GM08714 (cell line): ENCODE data around the gene ARHGAP31.
"Not testable (repeated sequence)": the region's sequence is repeated elsewhere in the genome, so short reads cannot be mapped to it uniquely, and the experiment has no call there.

Experiments
- H3K4me3 ChIP-seq: fragments of 200-500 bp; sonication (Bioruptor generic); 2 replicates; pipeline ENCODE4 v1.5.1; 2014; ENCODE audit warnings: mild to moderate bottlenecking, low read length, inconsistent platforms
- ZNF274 ChIP-seq: IDR thresholded peaks from 2 replicates; pipeline ENCODE4 v1.6.1; 2012; ENCODE audit warnings: mild to moderate bottlenecking, low read depth, low read length

The ARHGAP31 gene, protein sequence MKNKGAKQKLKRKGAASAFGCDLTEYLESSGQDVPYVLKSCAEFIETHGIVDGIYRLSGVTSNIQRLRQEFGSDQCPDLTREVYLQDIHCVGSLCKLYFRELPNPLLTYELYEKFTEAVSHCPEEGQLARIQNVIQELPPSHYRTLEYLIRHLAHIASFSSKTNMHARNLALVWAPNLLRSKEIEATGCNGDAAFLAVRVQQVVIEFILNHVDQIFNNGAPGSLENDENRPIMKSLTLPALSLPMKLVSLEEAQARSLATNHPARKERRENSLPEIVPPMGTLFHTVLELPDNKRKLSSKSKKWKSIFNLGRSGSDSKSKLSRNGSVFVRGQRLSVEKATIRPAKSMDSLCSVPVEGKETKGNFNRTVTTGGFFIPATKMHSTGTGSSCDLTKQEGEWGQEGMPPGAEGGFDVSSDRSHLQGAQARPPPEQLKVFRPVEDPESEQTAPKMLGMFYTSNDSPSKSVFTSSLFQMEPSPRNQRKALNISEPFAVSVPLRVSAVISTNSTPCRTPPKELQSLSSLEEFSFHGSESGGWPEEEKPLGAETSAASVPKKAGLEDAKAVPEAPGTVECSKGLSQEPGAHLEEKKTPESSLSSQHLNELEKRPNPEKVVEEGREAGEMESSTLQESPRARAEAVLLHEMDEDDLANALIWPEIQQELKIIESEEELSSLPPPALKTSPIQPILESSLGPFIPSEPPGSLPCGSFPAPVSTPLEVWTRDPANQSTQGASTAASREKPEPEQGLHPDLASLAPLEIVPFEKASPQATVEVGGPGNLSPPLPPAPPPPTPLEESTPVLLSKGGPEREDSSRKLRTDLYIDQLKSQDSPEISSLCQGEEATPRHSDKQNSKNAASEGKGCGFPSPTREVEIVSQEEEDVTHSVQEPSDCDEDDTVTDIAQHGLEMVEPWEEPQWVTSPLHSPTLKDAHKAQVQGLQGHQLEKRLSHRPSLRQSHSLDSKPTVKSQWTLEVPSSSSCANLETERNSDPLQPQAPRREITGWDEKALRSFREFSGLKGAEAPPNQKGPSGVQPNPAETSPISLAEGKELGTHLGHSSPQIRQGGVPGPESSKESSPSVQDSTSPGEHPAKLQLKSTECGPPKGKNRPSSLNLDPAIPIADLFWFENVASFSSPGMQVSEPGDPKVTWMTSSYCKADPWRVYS (N-terminal part only)

GRCh38 chr3:119293871-119294695 lies at the start of gene ARHGAP31:
ARHGAP31 (plus strand) TSS chr3:119294383; CDS start chr3:119294905, 522 bp downstream.
- no peak for TF ChIP-seq ZNF274
- peak within 1 kb of the TSS; percentile 81 for H3K4me3 ChIP-seq

DNA sequence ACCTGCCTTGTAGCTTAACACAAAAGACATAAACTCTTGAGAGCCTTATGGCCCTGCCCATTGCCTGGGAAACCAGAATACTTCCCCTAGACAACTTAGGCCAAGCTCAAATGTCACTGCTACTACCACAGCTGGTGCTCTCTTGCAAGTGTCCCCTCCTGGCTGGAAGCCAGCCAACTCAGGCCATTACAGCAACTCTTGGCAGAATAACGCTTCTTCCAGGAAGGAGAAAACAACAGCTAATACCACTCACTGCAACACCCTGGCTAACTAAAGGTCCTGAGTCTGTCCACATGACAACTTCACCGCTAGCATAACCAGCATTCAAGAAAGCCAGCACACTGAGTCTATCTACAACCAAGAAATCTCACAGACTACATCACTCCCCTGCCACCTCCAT lies 48.4 kb upstream of the ARHGAP31 start:
- no peak for TF ChIP-seq ZNF274
- H3K4me3 ChIP-seq = no peak overlapping the region

GRCh38 chr3:119255214-119255613 lies 39.0 kb upstream of the ARHGAP31 start:
- TF ChIP-seq ZNF274 = no peak
- H3K4me3 ChIP-seq = no peak overlapping the region

DNA sequence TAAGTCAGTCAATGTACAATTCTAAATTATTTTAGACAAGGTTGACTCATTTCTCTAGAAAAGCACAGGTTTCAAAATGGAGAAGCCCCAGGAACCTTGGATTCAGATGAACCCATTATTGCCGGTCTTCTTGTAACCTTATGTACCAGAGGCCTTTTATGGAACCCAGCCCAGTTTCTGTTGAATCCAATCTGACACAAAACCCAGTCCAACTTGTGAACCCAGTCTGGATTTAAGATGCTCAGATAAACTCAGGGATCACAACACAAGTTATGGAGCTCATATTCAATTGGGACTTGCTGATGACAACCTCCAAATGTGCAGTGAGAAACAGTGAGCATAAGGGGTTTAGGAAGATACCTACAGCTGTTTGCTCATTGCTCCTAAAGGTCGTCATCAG lies 37.1 kb upstream of the ARHGAP31 start:
- H3K4me3 ChIP-seq = no peak overlapping the region
- no peak for TF ChIP-seq ZNF274

DNA sequence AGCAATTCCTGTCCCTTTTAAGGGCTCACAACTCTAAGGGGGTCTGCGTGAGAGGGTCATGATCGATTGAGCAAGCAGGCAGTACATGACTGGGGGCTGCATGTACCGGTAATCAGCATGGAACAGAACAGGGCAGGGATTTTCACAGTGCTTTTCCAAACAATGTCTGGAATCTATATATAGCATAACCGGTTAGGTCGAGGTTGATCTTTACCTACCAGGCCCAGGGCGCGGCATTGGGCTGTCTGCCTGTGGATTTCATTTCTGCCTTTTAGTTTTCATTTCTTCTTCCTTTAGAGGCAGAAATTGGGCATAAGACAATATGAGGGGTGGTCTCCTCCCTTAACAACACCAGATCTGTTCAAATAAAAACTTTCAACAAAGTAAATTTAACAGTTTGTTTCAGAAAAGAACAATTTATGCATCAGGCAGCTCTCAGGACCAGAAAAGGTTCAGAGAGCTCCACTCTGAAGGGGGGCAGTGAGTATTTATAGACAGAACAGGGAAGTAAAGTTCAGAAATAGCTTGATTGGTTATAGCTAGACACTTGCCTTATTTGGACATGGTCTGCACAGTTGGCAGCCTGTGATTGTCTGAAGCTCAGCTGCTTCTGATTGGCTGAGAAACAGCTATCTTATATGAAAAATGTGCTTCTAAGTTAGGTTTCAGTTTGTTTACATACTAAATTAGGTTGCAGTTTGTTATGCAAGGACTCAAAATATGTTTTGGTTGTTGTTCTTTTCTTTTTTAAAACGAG lies 36.4 kb upstream of the ARHGAP31 start:
- no peak overlapping the region for H3K4me3 ChIP-seq
- no peak for TF ChIP-seq ZNF274

GRCh38 chr3:119258915-119259314 lies 35.3 kb upstream of the ARHGAP31 start:
- TF ChIP-seq ZNF274 = no peak
- H3K4me3 ChIP-seq = no peak overlapping the region

DNA sequence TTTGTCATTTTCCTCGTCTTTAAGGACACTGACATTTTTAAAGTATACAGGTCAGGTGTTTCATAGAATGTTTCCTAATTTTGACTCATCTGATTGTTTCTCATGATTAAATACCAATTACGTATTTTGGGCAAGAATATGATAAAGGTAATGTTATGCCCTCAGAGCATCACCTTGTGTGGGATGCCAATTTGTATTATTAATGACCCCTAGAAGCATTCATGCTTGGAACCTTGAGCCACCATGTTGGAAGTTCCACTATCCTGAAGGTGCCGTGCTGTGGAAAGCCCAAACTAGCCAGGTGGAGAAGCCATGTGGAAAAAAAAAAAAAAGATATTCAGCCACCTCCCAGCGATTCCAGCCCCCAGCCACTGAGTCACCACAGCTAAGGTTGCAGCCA lies 34.4 kb upstream of the ARHGAP31 start:
- no peak overlapping the region for H3K4me3 ChIP-seq
- TF ChIP-seq ZNF274 = no peak

- no peak overlapping the region for H3K4me3 ChIP-seq
- no peak for TF ChIP-seq ZNF274
Observed at GRCh38 chr3:119261055-119261454, 33.1 kb upstream of the ARHGAP31 start.

DNA sequence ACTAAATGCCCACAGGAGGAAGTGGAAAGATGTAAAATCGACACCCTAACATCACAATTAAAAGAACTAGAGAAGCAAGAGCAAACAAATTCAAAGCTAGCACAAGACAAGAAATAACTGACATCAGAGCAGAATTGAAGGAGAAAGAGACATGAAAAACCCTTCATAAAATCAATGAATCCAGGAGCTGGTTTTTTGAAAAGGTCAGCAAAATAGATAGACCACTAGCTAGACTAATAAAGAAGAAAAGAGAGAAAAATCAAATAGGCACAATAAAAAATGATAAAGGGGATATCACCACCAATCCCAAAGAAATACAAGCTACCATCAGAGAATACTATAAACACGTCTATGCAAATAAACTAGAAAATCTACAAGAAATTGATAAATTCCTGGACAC lies 24.0 kb upstream of the ARHGAP31 start:
- H3K4me3 ChIP-seq = not testable (repeated sequence)

GRCh38 chr3:119276680-119277079 lies 17.5 kb upstream of the ARHGAP31 start:
- no peak for TF ChIP-seq ZNF274
- H3K4me3 ChIP-seq = no peak overlapping the region

- H3K4me3 ChIP-seq = no peak overlapping the region
- TF ChIP-seq ZNF274 = no peak
Observed at GRCh38 chr3:119279101-119279554, 15.1 kb upstream of the ARHGAP31 start.

GRCh38 chr3:119279584-119280243 lies 14.5 kb upstream of the ARHGAP31 start:
- no peak overlapping the region for H3K4me3 ChIP-seq
- TF ChIP-seq ZNF274 = no peak
